Smooth muscle cell (in vitro differentiated cells): ENCODE results near the gene KRT7. TPM values are rescaled to one million over a fixed set of nuclear protein-coding genes. Genes with fewer than 3 reads are reported as not detected.

Experiments used
- DNase-seq: peaks from one replicate; lab custom pipeline; 2025; ENCODE audit not compliant: unreplicated experiment; lab: John Stamatoyannopoulos, UW
- H2AFZ ChIP-seq: fragments of 200-600 bp; sonication (generic); 2 replicates; pipeline ENCODE4 v1.6.0; 2016; ENCODE audit warnings: antibody characterized with exemption, low read depth, mild to moderate bottlenecking
- H3F3A ChIP-seq: fragments of 200-600 bp; sonication (generic); 2 replicates; pipeline ENCODE4 v1.6.0; 2017; ENCODE audit warnings: antibody characterized with exemption, low read depth
- H3K27ac ChIP-seq: fragments of 200-600 bp; sonication (generic); 2 replicates; pipeline ENCODE4 v1.5.1; 2016; ENCODE audit warnings: low read depth, mild to moderate bottlenecking
- H3K27me3 ChIP-seq: fragments of 200-600 bp; sonication (generic); 2 replicates; pipeline ENCODE4 v1.6.1; 2016; ENCODE audit warnings: low read depth, mild to moderate bottlenecking
- H3K36me3 ChIP-seq: fragments of 200-600 bp; sonication (generic); 2 replicates; pipeline ENCODE4 v1.5.1; 2016; ENCODE audit warnings: low read depth
- H3K4me1 ChIP-seq: fragments of 200-600 bp; sonication (generic); 2 replicates; pipeline ENCODE4 v1.5.1; 2016; ENCODE audit warnings: low read depth
- H3K4me2 ChIP-seq: fragments of 200-600 bp; sonication (generic); 2 replicates; pipeline ENCODE4 v1.6.0; 2016; ENCODE audit warnings: mild to moderate bottlenecking
- H3K4me3 ChIP-seq: fragments of 200-600 bp; sonication (generic); 2 replicates; pipeline ENCODE4 v1.5.1; 2016; ENCODE audit warnings: mild to moderate bottlenecking
- H3K79me2 ChIP-seq: fragments of 200-600 bp; sonication (generic); 2 replicates; pipeline ENCODE4 v1.6.0; 2016; ENCODE audit warnings: low read depth, mild to moderate bottlenecking
- H3K9ac ChIP-seq: fragments of 200-600 bp; sonication (generic); 2 replicates; pipeline ENCODE4 v1.6.0; 2016; ENCODE audit warnings: low read depth
- H3K9me3 ChIP-seq: fragments of 200-600 bp; sonication (generic); replicated peaks from 2 replicates; pipeline ENCODE4 v1.5.1; 2016; ENCODE audit warnings: low read depth
- H4K20me1 ChIP-seq: fragments of 200-600 bp; sonication (generic); 2 replicates; pipeline ENCODE4 v1.6.0; 2016; ENCODE audit warnings: low read depth
- WGBS: methylation state at CpG from one replicate; pipeline ENCODE4 v1.1.7; 2016; ENCODE audit warnings: low lambda C conversion rate; 5-methylcytosine and 5-hydroxymethylcytosine counted together
- polyA plus RNA-seq: library from polyadenylated mRNA; unstranded; fragments of >200 nt; fragmentation: Nextera tagmentation; extraction: Ambion mirVana; gene quantifications from 2 replicates; pipeline ENCODE4 v1.2.1, GENCODE V29; 2016
- total RNA-seq: library from RNA; depleted of rRNA; stranded (reverse); fragments of >200 nt; gene quantifications from 2 replicates; pipeline ENCODE4 v1.2.3, GENCODE V29; 2014
- TF ChIP-seq, protein P1 (sequence below): fragments of 200-600 bp; sonication (generic); IDR thresholded peaks from 2 replicates; pipeline ENCODE4 v1.5.1; 2017; ENCODE audit warnings: borderline replicate concordance, mild to moderate bottlenecking, antibody characterized with exemption; ENCODE audit not compliant: insufficient read depth, poor library complexity, severe bottlenecking

Gene KRT7
- total and polyA plus RNA-seq, 2 experiments from 2014 or later = 190 to 214 TPM

- WGBS = 93% methylated on average over 5 of the region's 5 CpGs
- H3K4me3 ChIP-seq = no peak overlapping the region
- DNase-seq = no peak
- no peaks in the 10 kb centered on the region for H3K36me3 ChIP-seq
- H3K79me2 ChIP-seq = no peaks in the 10 kb centered on the region
- peaks cover 7% of the 10 kb centered on the region for H3F3A ChIP-seq
- TF ChIP-seq, protein P1, sequence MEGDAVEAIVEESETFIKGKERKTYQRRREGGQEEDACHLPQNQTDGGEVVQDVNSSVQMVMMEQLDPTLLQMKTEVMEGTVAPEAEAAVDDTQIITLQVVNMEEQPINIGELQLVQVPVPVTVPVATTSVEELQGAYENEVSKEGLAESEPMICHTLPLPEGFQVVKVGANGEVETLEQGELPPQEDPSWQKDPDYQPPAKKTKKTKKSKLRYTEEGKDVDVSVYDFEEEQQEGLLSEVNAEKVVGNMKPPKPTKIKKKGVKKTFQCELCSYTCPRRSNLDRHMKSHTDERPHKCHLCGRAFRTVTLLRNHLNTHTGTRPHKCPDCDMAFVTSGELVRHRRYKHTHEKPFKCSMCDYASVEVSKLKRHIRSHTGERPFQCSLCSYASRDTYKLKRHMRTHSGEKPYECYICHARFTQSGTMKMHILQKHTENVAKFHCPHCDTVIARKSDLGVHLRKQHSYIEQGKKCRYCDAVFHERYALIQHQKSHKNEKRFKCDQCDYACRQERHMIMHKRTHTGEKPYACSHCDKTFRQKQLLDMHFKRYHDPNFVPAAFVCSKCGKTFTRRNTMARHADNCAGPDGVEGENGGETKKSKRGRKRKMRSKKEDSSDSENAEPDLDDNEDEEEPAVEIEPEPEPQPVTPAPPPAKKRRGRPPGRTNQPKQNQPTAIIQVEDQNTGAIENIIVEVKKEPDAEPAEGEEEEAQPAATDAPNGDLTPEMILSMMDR = no peak
- no peaks in the 10 kb centered on the region for H3K9me3 ChIP-seq
- H3K4me2 ChIP-seq = no peak overlapping the region
- H4K20me1 ChIP-seq = no peaks in the 10 kb centered on the region
- no peak overlapping the region for H2AFZ ChIP-seq
- H3K9ac ChIP-seq = no peak overlapping the region
- peaks cover 36% of the 10 kb centered on the region for H3K4me1 ChIP-seq
- H3K27me3 ChIP-seq = no peaks in the 10 kb centered on the region
- no peak overlapping the region for H3K27ac ChIP-seq
Observed at GRCh38 chr12:52198454-52199215, 34.4 kb upstream of the KRT7 start.

DNA sequence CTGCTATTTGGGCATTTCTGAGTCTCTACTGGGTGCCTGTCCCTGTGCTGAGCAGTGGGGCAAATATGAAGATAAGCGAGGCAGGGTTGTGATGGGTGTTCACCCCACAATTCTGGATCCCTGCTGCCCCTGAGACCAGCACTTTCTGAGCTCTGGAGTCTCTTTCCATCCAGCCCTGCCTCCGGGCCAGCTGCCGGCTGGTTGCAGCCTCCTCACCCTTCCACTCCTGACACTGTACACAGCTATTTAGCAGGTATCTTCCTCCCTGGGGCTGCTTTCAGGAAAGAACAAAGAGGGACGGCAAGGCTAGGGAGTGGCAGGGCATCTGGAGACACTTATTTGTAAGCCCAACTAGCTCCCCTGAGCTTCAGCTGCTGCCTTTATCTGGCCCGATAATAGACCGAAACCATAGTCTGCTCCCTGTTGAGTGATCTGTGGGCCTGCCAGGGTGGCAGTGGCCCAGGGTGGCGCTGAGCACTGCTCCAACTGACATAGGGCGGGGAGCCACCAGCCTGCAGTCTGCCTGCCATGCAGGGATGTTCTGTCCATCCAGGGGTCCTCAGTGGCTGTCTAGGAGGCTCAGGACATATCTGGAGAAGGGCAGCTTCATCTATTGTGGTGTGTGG, 33.6 kb upstream of the KRT7 start:
- Histone ChIP-seq H3K9me3 (no peaks in the 10 kb centered on the region), H3K9ac (no peak overlapping the region), H3F3A (peaks cover 5% of the 10 kb centered on the region), H4K20me1 (no peaks in the 10 kb centered on the region), H3K27me3 (no peaks in the 10 kb centered on the region), H3K36me3 (no peaks in the 10 kb centered on the region), H3K4me2 (no peak overlapping the region), H2AFZ (no peak overlapping the region), H3K4me1 (peaks cover 31% of the 10 kb centered on the region), H3K27ac (no peak overlapping the region), H3K79me2 (no peaks in the 10 kb centered on the region), H3K4me3 (no peak overlapping the region)
- 88% methylated on average over 8 of the region's 8 CpGs for WGBS
- DNase-seq = no peak
- TF ChIP-seq, protein P1 = no peak

DNA sequence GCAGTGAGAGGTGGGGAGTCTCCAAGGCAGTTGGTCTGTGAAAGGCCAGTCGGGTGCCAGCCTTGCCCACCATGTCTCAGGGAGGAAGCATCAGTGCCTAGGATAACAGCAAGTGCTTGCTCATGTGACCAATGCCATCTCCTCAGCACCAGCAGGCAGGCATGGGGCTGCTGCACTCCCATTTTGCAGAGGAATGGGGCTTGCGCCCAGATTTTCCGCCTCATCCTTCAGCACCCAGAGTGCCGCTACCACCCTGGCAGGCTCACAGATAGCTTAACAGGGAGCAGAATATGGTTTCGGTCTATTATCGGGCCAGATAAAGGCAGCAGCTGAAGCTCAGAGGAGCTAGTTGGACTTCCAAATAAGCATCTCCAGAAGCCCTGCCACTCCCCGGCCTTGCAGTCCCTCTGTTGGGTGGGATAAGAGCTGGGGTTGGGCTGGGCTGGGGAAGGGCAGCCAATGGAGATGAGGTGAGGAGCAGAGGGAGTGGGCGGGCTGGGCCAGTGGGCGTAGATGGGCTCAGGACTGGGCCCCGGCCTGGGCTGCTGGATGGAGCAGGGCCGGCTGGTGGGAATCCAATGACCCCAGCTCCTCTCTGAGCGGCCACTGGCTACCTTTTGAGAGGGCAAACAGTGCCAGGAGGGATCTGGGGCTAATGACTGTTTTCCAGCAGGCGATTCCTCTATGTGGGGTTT, 32.8 kb upstream of the KRT7 start:
- Histone ChIP-seq H3K27ac (no peak overlapping the region), H3K9me3 (no peaks in the 10 kb centered on the region), H3K4me3 (no peak overlapping the region), H3K9ac (no peak overlapping the region), H2AFZ (no peak overlapping the region), H3K79me2 (no peaks in the 10 kb centered on the region), H3K36me3 (no peaks in the 10 kb centered on the region), H3K27me3 (no peaks in the 10 kb centered on the region), H4K20me1 (no peaks in the 10 kb centered on the region), H3F3A (no peaks in the 10 kb centered on the region), H3K4me2 (no peak overlapping the region), H3K4me1 (peaks cover 23% of the 10 kb centered on the region)
- TF ChIP-seq, protein P1 = no peak
- WGBS = 77% methylated on average over 13 of the region's 13 CpGs
- DNase-seq = no peak
